K562 (cell line): Measurements from ENCODE around the gene SHANK2. TPM values are rescaled to one million over a fixed set of nuclear protein-coding genes. Genes with fewer than 3 reads are reported as not detected.

ENCODE experiments used
- ATAC-seq: fragments of 200-7000 bp; cut with Tn5 transposase; 3 replicates; pipeline ENCODE4 v1.9.1; 2020; ENCODE audit warnings: moderate library complexity
- BruUV-seq: library from RNA; stranded (reverse); fragments of 400-500 nt; replicated peaks from 2 replicates; lab custom pipeline; 2021; lab: Mats Ljungman, UMichigan
- CTCF ChIA-PET: fragments of 300-600 bp; formaldehyde crosslinking; extraction: SDS; loops from one replicate; lab custom pipeline; 2021; ENCODE audit warnings: low intra/inter-chr PET ratio; lab: Yijun Ruan, JAX
- POLR2A ChIA-PET: fragments of 300-600, 350-650 bp; sonication (Branson Sonifier 250); formaldehyde crosslinking; extraction: SDS; loops from one replicate; lab custom pipeline; 2021; ENCODE audit warnings: antibody characterized with exemption, inconsistent platforms; lab: Yijun Ruan, JAX
- DNase-seq, 4 experiments: peaks; one replicate each; pipeline versions ENCODE4 v3.0.0 to v3.0.0-alpha.2; 2011 to 2018; ENCODE audit warnings: low spot score in 3 of 4, mixed read lengths in 3 of 4; ENCODE audit errors: extremely low read depth in 1 of 4
- FAIRE-seq: peaks from 2 replicates; lab custom pipeline; 2011; peaks lifted over from hg19 to GRCh38; lab: Jason Lieb, UNC
- H2AFZ ChIP-seq: 2 replicates; pipeline ENCODE4 v1.6.0; 2011; ENCODE audit warnings: low read depth, low read length, control low read depth, inconsistent platforms
- H3K27ac ChIP-seq: fragments of 200-600 bp; 3 replicates; pipeline ENCODE4 v1.8.0; 2011; ENCODE audit warnings: low read depth, mild to moderate bottlenecking, control low read depth, inconsistent platforms, low read length, moderate library complexity, mixed read lengths; ENCODE audit errors: extremely low read depth
- H3K27me3 ChIP-seq, 2 experiments: fragments of 300-600 bp in 1 of 2; 2 replicates in 1 of 2; 3 replicates in 1 of 2; pipeline versions ENCODE4 v1.6.0 to v1.8.0; 2011; ENCODE audit warnings: inconsistent platforms in 2 of 2, low read length in 2 of 2, mild to moderate bottlenecking in 1 of 2, mixed read lengths in 1 of 2, moderate library complexity in 1 of 2; ENCODE audit not compliant: control insufficient read depth in 2 of 2, insufficient read depth in 2 of 2
- H3K36me3 ChIP-seq: fragments of 300-600 bp; 3 replicates; pipeline ENCODE4 v1.8.0; 2011; ENCODE audit warnings: mild to moderate bottlenecking, low read length, inconsistent platforms; ENCODE audit not compliant: control insufficient read depth, insufficient read depth
- H3K4me1 ChIP-seq, 2 experiments: fragments of 200-600 bp in 1 of 2; replicated peaks in 1 of 2; 2 replicates in 1 of 2; 3 replicates in 1 of 2; pipeline versions ENCODE4 v1.5.1 to v1.8.0; 2011; ENCODE audit warnings: inconsistent platforms in 2 of 2, low read length in 2 of 2, mild to moderate bottlenecking in 1 of 2, mixed read lengths in 1 of 2, moderate library complexity in 1 of 2; ENCODE audit not compliant: control insufficient read depth in 2 of 2, insufficient read depth in 2 of 2
- H3K4me2 ChIP-seq: 2 replicates; pipeline ENCODE4 v1.6.1; 2011; ENCODE audit warnings: low read length, control low read depth, inconsistent platforms, mixed read lengths; ENCODE audit not compliant: insufficient read depth
- H3K4me3 ChIP-seq: fragments of 200-600 bp; sonication (generic), shearing (Covaris generic); 2 replicates; pipeline ENCODE4 v1.5.1; 2016; ENCODE audit warnings: control low read depth, inconsistent platforms
- H3K79me2 ChIP-seq: fragments of 200-600 bp; 3 replicates; pipeline ENCODE4 v1.8.0; 2011; ENCODE audit warnings: low read length, inconsistent platforms; ENCODE audit not compliant: control insufficient read depth, insufficient read depth
- H3K9ac ChIP-seq, 2 experiments: 2 replicates each; pipeline versions ENCODE4 v1.6.0 to v1.6.1; 2011; ENCODE audit warnings: low read depth in 2 of 2, low read length in 2 of 2, control low read depth in 1 of 2, inconsistent platforms in 1 of 2, mild to moderate bottlenecking in 1 of 2, mixed read lengths in 1 of 2; ENCODE audit not compliant: insufficient read depth in 1 of 2
- H3K9me1 ChIP-seq: one replicate; pipeline ENCODE4 v1.6.0; 2011; ENCODE audit warnings: inconsistent platforms, mild to moderate bottlenecking, low read length, moderate library complexity; ENCODE audit not compliant: control insufficient read depth, insufficient read depth
- H3K9me3 ChIP-seq: replicated peaks from 2 replicates; pipeline ENCODE4 v1.5.1; 2011; ENCODE audit warnings: low read depth, low read length, inconsistent platforms; ENCODE audit not compliant: control insufficient read depth, insufficient read depth
- H4K20me1 ChIP-seq: replicated peaks from 2 replicates; pipeline ENCODE4 v1.6.1; 2011; ENCODE audit warnings: low read length, inconsistent platforms, mixed read lengths; ENCODE audit not compliant: control insufficient read depth, insufficient read depth
- ELF1 ChIP-seq: fragments of 200-800 bp; sonication (Bioruptor generic); IDR thresholded peaks from 2 replicates; pipeline ENCODE4 v1.6.1; 2016; ENCODE audit warnings: missing genetic modification characterization, missing compliant biosample characterization
- EWSR1 ChIP-seq: fragments of 450-650 bp; IDR thresholded peaks from 2 replicates; pipeline ENCODE4 v1.6.1; 2018; ENCODE audit warnings: borderline replicate concordance, mild to moderate bottlenecking, low read depth, moderate library complexity; ENCODE audit not compliant: partially characterized antibody
- GATA2 ChIP-seq: sonication (generic); formaldehyde crosslinking; IDR thresholded peaks from 2 replicates; pipeline ENCODE4 v1.4.0; 2020; ENCODE audit warnings: mild to moderate bottlenecking, missing genetic modification reagents
- HNRNPLL ChIP-seq: fragments of 200-400 bp; formaldehyde crosslinking; IDR thresholded peaks from 2 replicates; pipeline ENCODE4 v1.6.1; 2017; ENCODE audit warnings: low read length, low read depth, mild to moderate bottlenecking; ENCODE audit not compliant: poor library complexity, severe bottlenecking
- KLF1 ChIP-seq: fragments of 450-650 bp; IDR thresholded peaks from 2 replicates; pipeline ENCODE4 v1.6.1; 2016; ENCODE audit warnings: missing genetic modification characterization, missing compliant biosample characterization
- MXI1 ChIP-seq: IDR thresholded peaks from 2 replicates; pipeline ENCODE4 v1.6.1; 2011; ENCODE audit warnings: low read depth, mild to moderate bottlenecking, improper control_type of control experiment, low read length
- NUFIP1 ChIP-seq: fragments of 450-650 bp; IDR thresholded peaks from 2 replicates; pipeline ENCODE4 v1.6.1; 2018; ENCODE audit not compliant: partially characterized antibody
- PTRF ChIP-seq: fragments of 450-650 bp; IDR thresholded peaks from 2 replicates; pipeline ENCODE4 v1.6.1; 2016; ENCODE audit warnings: mild to moderate bottlenecking, missing genetic modification characterization, missing compliant biosample characterization
- SIN3B ChIP-seq: fragments of 450-650 bp; IDR thresholded peaks from 2 replicates; pipeline ENCODE4 v1.6.1; 2017; ENCODE audit warnings: low read depth, mild to moderate bottlenecking, moderate library complexity
- SMAD4 ChIP-seq: fragments of 250-450 bp; sonication (Bioruptor Pico); conservative IDR thresholded peaks from 2 replicates; pipeline ENCODE4 v1.8.0; 2021; ENCODE audit warnings: inconsistent platforms, mild to moderate bottlenecking, moderate library complexity
- SP1 ChIP-seq: sonication (generic); formaldehyde crosslinking; IDR thresholded peaks from 2 replicates; pipeline ENCODE4 v1.8.1; 2022; ENCODE audit warnings: mild to moderate bottlenecking, missing genetic modification reagents
- VEZF1 ChIP-seq: fragments of 200-800 bp; sonication (Bioruptor generic); IDR thresholded peaks from 2 replicates; pipeline ENCODE4 v1.6.1; 2017; ENCODE audit warnings: missing genetic modification characterization, missing compliant biosample characterization
- ZNF740 ChIP-seq, 3 experiments: fragments of 200-800 bp in 1 of 3; sonication (Bioruptor generic) in 1 of 3; sonication (generic) in 1 of 3; formaldehyde crosslinking in 1 of 3; IDR thresholded peaks; 2 replicates each; pipeline versions ENCODE4 v1.6.1 to v1.8.0; 2016 to 2022; ENCODE audit warnings: mild to moderate bottlenecking in 2 of 3, missing compliant biosample characterization in 2 of 3, missing genetic modification characterization in 2 of 3, missing genetic modification reagents in 1 of 3
- WGBS: fragments of 100-300 bp; shearing (Covaris generic); methylation state at CpG from one replicate; pipeline ENCODE4 v1.1.6; 2016; ENCODE audit warnings: low coverage, mixed read lengths; ENCODE audit not compliant: insufficient coverage; ENCODE audit errors: missing lambda C conversion rate; 5-methylcytosine and 5-hydroxymethylcytosine counted together
- in situ Hi-C: fragments of 300-500 bp; cut with MboI; formaldehyde crosslinking; loops from 4 replicates; pipeline ENCODE4 v1.15.0; 2018; ENCODE audit warnings: inconsistent platforms, mixed read lengths
- intact Hi-C: fragments of 100-400 bp; cut with micrococcal nuclease; formaldehyde crosslinking; loops from 2 replicates; pipeline ENCODE4 v1.14.2; 2022
- polyA plus RNA-seq, 8 experiments: library from polyadenylated mRNA; depleted of rRNA in 4 of 8; stranded (reverse) in 5 of 8; unstranded in 3 of 8; fragments of >200 nt; fragmentation: Nextera tagmentation in 2 of 8; fragmentation: Illumina TruSeq in 1 of 8; extraction: Ambion mirVana in 2 of 8; extraction: Trizol in 1 of 8; gene quantifications; 2 replicates each; pipeline versions ENCODE4 v1.2.1 to v1.2.3, GENCODE V29; 2011 to 2014; ENCODE audit warnings: inconsistent platforms in 1 of 8, missing spikeins in 1 of 8
- total RNA-seq, 7 experiments: library from RNA; depleted of rRNA in 6 of 7; stranded (reverse); fragments of >200 nt in 6 of 7; fragmentation: Illumina TruSeq in 2 of 7; extraction: Trizol in 2 of 7; gene quantifications; 2 replicates each; pipeline versions ENCODE4 v1.2.1 to v1.2.3, GENCODE V29; 2011 to 2021; ENCODE audit warnings: low replicate concordance in 1 of 7
- TF ChIP-seq, protein P1 (sequence below): fragments of 450-650 bp; formaldehyde crosslinking; IDR thresholded peaks from 2 replicates; pipeline ENCODE4 v1.4.0; 2022; ENCODE audit warnings: missing genetic modification characterization
- TF ChIP-seq, protein P2 (sequence below), 2 experiments: IDR thresholded peaks in 1 of 2; conservative IDR thresholded peaks in 1 of 2; 2 replicates each; pipeline ENCODE4 v1.6.1; 2016; ENCODE audit warnings: low read depth in 2 of 2, mild to moderate bottlenecking in 1 of 2, missing compliant biosample characterization in 1 of 2, missing genetic modification characterization in 1 of 2, moderate library complexity in 1 of 2

The SHANK2 gene
- total and polyA plus RNA-seq, 9 of the 15 experiments (the other 6 are each of a cell fraction or from before 2014, with no cell fraction given) = 0.04 to 0.07 TPM; not detected in 7

DNA sequence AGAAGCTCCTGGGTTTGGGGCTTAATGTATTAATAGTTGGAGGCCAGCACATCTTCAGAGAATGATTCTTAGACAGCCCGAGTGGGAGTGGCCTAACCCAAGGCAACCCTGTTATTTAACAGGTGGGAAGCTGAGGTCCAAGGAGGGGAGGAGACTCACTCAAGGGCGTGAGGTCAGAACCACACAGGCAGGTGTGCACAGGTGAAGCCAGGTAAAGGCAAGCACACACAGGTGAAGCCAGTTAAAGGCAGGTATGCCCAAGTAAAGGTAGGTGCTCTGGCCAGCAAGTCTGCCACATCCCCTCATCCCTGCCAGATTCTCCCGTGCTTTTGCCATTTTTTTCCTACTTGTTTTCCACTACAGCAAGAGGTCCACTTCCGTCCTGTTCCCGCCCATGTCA, 2.9 kb upstream of the SHANK2 start:
- no peaks in the 10 kb centered on the region for H3K79me2 ChIP-seq
- no peak overlapping the region for H3K9ac ChIP-seq
- no peaks in the 10 kb centered on the region for H3K9me3 ChIP-seq
- H3K4me2 ChIP-seq = no peak overlapping the region
- no peaks in the 10 kb centered on the region for H3K36me3 ChIP-seq
- no peak overlapping the region for H2AFZ ChIP-seq
- no peak for FAIRE-seq
- in situ Hi-C loops = no loop called here
- no TSS peak for BruUV-seq
- no peak for DNase-seq
- CTCF ChIA-PET = no interaction called here
- no peak overlapping the region for H3K4me3 ChIP-seq
- POLR2A ChIA-PET = no interaction called here
- no peak for ATAC-seq
- intact Hi-C loops = no loop called here
- peaks cover 0 to 8% of the 10 kb centered on the region in 2 experiments; a peak in 2 of 5 replicates for H3K4me1 ChIP-seq
- no peaks in the 10 kb centered on the region for H4K20me1 ChIP-seq
- peaks cover 5 to 35% of the 10 kb centered on the region in 2 experiments; a peak in 3 of 5 replicates for H3K27me3 ChIP-seq
- 1% methylated on average over 5 of the region's 5 CpGs for WGBS
- no peak overlapping the region for H3K27ac ChIP-seq
- no peaks in the 10 kb centered on the region for H3K9me1 ChIP-seq
- TF ChIP-seq ELF1 (tag) (no peak), GATA2 (CRISPR knock-in tag) (no peak), SMAD4 (no peak), MXI1 (no peak), PTRF (tag) (no peak), EWSR1 (no peak), HNRNPLL (no peak), VEZF1 (CRISPR knock-in tag) (no peak), KLF1 (tag) (no peak), ZNF740 (CRISPR knock-in tag; IDR thresholded peaks at IDR 0.05) (no peak), ZNF740 (tag; IDR thresholded peaks at IDR 0.05) (no peak), NUFIP1 (no peak), SP1 (CRISPR knock-in tag) (no peak), SIN3B (no peak)
- TF ChIP-seq, protein P1, sequence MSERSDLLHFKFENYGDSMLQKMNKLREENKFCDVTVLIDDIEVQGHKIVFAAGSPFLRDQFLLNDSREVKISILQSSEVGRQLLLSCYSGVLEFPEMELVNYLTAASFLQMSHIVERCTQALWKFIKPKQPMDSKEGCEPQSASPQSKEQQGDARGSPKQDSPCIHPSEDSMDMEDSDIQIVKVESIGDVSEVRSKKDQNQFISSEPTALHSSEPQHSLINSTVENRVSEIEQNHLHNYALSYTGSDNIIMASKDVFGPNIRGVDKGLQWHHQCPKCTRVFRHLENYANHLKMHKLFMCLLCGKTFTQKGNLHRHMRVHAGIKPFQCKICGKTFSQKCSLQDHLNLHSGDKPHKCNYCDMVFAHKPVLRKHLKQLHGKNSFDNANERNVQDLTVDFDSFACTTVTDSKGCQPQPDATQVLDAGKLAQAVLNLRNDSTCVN (CRISPR knock-in tag) = no peak
- TF ChIP-seq, protein P2, sequence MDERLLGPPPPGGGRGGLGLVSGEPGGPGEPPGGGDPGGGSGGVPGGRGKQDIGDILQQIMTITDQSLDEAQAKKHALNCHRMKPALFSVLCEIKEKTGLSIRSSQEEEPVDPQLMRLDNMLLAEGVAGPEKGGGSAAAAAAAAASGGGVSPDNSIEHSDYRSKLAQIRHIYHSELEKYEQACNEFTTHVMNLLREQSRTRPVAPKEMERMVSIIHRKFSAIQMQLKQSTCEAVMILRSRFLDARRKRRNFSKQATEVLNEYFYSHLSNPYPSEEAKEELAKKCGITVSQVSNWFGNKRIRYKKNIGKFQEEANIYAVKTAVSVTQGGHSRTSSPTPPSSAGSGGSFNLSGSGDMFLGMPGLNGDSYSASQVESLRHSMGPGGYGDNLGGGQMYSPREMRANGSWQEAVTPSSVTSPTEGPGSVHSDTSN (CRISPR knock-in tag; IDR thresholded peaks at IDR 0.05; ENCODE audit: low read depth) = no peak
- TF ChIP-seq, protein P2 (tag; conservative IDR thresholded peaks at IDR 0.05; ENCODE audit: low read depth) = no peak
